Thymus (tissue), 11 donors: ENCODE measurements around the gene FAR2. TPM values are rescaled to one million over a fixed set of nuclear protein-coding genes. Genes with fewer than 3 reads are reported as not detected.

ENCODE experiments used
- DNase-seq, 9 donors: peaks; one replicate each; pipeline ENCODE4 v3.0.0-alpha.2; 2013; ENCODE audit warnings: low spot score in 9 of 9, low read depth in 6 of 9, missing footprints in 1 of 9
- H3K27ac ChIP-seq, 2 donors: one replicate each; pipeline ENCODE4 v1.5.1; 2013; ENCODE audit warnings: control low read depth in 1 of 2, low read depth in 1 of 2, low read length in 1 of 2, mild to moderate bottlenecking in 1 of 2, moderate library complexity in 1 of 2
- H3K27me3 ChIP-seq, 2 donors: one replicate each; pipeline ENCODE4 v1.5.1; 2013; ENCODE audit warnings: low read length in 1 of 2; ENCODE audit not compliant: control insufficient read depth in 2 of 2, insufficient read depth in 1 of 2
- H3K36me3 ChIP-seq, 2 donors: one replicate each; pipeline ENCODE4 v1.5.1; 2013; ENCODE audit warnings: low read length in 1 of 2, mild to moderate bottlenecking in 1 of 2, moderate library complexity in 1 of 2; ENCODE audit not compliant: control insufficient read depth in 2 of 2, insufficient read depth in 2 of 2
- H3K4me1 ChIP-seq, 2 donors: one replicate each; pipeline ENCODE4 v1.5.1; 2013; ENCODE audit warnings: low read length in 2 of 2; ENCODE audit not compliant: control insufficient read depth in 2 of 2, insufficient read depth in 2 of 2
- H3K4me3 ChIP-seq, 2 donors: one replicate each; pipeline ENCODE4 v1.5.1; 2013; ENCODE audit warnings: low read length in 2 of 2, control low read depth in 1 of 2, mild to moderate bottlenecking in 1 of 2
- H3K9me3 ChIP-seq, 2 donors: one replicate each; pipeline ENCODE4 v1.5.1; 2013; ENCODE audit warnings: low read length in 1 of 2, mild to moderate bottlenecking in 1 of 2; ENCODE audit not compliant: control insufficient read depth in 2 of 2, insufficient read depth in 1 of 2
- WGBS: extraction: QIAGEN DNeasy Blood & Tissue Kit; methylation state at CpG from one replicate; pipeline ENCODE4 v1.1.7; 2013; 5-methylcytosine and 5-hydroxymethylcytosine counted together
- polyA plus RNA-seq: library from polyadenylated mRNA; stranded (reverse); fragments of 200-250 nt; gene quantifications from one replicate; pipeline ENCODE4 v1.2.3, GENCODE V29; 2013
- total RNA-seq: library from RNA; stranded (reverse); fragments of 120-200 nt; gene quantifications from one replicate; pipeline ENCODE4 v1.2.4, GENCODE V29; 2013
- donor health status: healthy.

The FAR2 gene
- total and polyA plus RNA-seq, 2 donors, result 5.3 to 11.6 TPM

DNA sequence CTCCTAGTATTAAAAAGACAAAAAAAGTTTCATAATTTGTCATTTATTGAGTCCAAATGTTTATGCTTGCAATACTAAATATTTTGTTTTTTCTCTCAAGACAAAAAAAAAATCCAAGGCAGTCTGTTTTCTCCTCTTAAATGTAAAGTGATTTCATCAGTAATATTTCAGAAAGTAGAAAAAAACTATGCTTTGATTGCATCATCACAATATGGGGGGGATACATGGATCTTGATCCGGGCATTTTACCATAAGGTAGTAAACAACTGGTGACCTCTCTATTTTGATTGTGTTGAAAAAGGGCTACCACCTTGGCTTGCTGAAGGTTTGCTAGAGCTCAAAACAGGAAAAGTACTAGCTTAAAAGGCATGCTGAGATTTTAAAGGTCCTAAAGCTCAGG is 188.2 kb downstream of the FAR2 start:
- no peaks in the 10 kb centered on the region for H3K27me3 ChIP-seq
- H3K4me3 ChIP-seq, result no peak overlapping the region
- H3K27ac ChIP-seq, result no peak overlapping the region
- H3K9me3 ChIP-seq, result no peaks in the 10 kb centered on the region
- peaks cover 3 to 16% of the 10 kb centered on the region in 2 donors for H3K36me3 ChIP-seq
- DNase-seq, result no peak
- 100% methylated on average over 1 of the region's 1 CpG for WGBS
- H3K4me1 ChIP-seq, result no peaks in the 10 kb centered on the region

DNA sequence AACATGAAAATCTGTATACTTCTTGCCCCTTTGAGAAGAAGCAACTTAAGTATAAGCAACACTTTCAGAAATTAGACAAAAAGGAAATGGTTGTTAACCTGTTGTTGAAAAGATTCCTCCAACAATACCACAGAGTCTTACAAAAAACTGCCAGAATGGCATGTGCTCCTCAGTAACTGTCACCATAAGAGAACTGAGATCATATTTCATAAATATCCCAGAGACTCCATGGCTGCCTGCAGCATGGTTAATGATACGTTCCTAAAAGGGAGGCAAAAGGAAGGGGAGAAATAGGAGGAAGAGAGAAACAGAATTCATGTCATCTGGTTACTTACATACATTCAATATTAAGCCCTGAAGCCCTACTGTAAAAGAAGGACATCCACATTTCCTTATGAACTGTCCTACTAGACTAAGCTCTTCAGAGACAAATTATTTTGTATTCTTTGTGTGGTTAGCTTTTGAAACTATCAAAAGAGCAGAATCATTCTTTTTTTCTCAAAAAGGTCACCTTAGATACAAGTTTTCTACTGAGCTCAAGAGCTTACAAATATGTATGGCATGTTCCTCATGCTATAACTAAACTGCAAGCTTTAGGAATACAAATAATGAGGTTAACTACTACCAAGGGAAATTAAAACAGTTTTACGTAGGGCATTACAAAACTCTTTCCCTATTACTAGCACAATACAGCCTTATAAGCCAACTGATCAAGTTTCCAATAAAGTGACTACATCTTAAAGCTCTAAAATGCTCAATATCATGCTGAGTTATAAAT is 194.1 kb downstream of the FAR2 start:
- WGBS, result 96% methylated on average over 2 of the region's 2 CpGs
- Histone ChIP-seq H3K27ac (no peak overlapping the region), H3K9me3 (no peaks in the 10 kb centered on the region), H3K36me3 (peaks cover 6 to 25% of the 10 kb centered on the region in 2 donors), H3K4me3 (no peak overlapping the region), H3K4me1 (no peaks in the 10 kb centered on the region), H3K27me3 (no peaks in the 10 kb centered on the region)
- DNase-seq, result no peak

GRCh38 chr12:29346769-29347421 is 197.8 kb downstream of the FAR2 start:
- H3K4me3 ChIP-seq, result no peak overlapping the region
- H3K9me3 ChIP-seq, result no peaks in the 10 kb centered on the region
- H3K27ac ChIP-seq, result no peak overlapping the region
- H3K27me3 ChIP-seq, result no peaks in the 10 kb centered on the region
- WGBS, result 97% methylated on average over 3 of the region's 3 CpGs
- H3K4me1 ChIP-seq, result no peaks in the 10 kb centered on the region
- DNase-seq, result no peak
- peaks cover 6 to 25% of the 10 kb centered on the region in 2 donors for H3K36me3 ChIP-seq

DNA sequence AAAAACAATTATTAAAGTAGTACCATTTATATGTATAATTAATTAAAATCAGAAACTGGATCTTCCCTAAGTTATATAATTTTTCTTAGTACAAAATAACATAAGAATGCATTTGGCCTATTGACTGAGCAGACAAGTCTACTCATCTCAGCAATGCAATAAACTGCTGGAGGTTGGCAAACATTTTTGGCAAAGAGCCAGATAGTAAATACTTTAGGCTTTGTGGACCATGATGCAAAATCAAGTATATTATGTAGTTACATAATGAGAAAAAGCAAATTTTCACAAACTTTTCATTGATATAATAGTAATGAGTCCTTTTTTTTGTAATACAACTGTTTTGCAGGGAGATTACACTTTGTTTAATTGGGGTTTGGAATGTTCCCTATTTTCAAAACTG is 201.0 kb downstream of the FAR2 start:
- Histone ChIP-seq H3K27ac (no peak overlapping the region), H3K36me3 (peaks cover 3 to 35% of the 10 kb centered on the region in 2 donors), H3K4me1 (no peaks in the 10 kb centered on the region), H3K27me3 (no peaks in the 10 kb centered on the region), H3K9me3 (no peaks in the 10 kb centered on the region), H3K4me3 (no peak overlapping the region)
- no peak for DNase-seq

DNA sequence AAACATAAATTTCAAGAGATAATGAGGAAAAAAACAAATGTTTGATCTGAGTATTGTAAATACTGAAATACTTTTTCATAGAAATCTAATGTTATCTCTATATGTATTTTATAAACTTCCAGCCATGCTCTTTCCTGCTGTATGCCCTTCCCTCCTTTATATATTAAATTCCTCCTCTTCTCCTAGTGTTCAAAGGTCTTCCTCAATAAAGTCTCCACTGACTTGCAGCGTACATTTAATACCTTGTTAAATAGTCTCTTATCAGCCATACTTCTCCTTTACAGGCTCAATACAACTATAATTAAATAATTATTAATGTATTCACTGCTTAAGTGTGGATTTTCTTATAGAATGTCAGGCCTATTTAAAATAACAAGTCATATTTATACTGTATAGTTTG is 205.9 kb downstream of the FAR2 start:
- H3K9me3 ChIP-seq, result no peaks in the 10 kb centered on the region
- WGBS, result 99% methylated on average over 1 of the region's 1 CpG
- H3K36me3 ChIP-seq, result peaks cover 0 to 32% of the 10 kb centered on the region in 2 donors
- H3K27ac ChIP-seq, result no peak overlapping the region
- DNase-seq, result no peak
- H3K4me3 ChIP-seq, result no peak overlapping the region
- no peaks in the 10 kb centered on the region for H3K27me3 ChIP-seq
- H3K4me1 ChIP-seq, result no peaks in the 10 kb centered on the region

- DNase-seq, result no peak
- H3K4me1 ChIP-seq, result no peaks in the 10 kb centered on the region
- no peak overlapping the region for H3K4me3 ChIP-seq
- over 99% methylated on average over 2 of the region's 2 CpGs for WGBS
- no peaks in the 10 kb centered on the region for H3K27me3 ChIP-seq
- H3K9me3 ChIP-seq, result no peaks in the 10 kb centered on the region
- H3K36me3 ChIP-seq, result peaks cover 0 to 15% of the 10 kb centered on the region in 2 donors
- H3K27ac ChIP-seq, result no peak overlapping the region
Observed at GRCh38 chr12:29365091-29365490, 216.0 kb downstream of the FAR2 start.

DNA sequence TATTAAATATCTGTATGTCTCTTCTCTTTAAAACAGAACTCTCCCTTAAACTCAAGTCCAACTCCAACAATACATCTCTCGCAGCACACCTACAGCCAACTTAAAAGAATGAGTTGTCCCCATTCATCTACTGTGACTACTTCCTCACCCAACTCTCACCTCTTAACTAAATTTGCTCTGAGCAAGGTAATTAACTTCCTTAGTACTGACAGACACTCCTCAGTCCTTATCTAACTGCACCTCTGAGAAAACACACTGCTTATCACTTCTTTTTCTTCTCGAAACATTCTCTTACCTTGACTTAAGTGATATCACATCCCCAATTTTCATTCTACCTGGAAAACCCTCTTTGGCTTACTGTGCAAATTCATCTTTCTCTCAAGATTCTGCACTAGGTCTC is 224.9 kb downstream of the FAR2 start:
- Histone ChIP-seq H3K4me1 (peaks cover 0 to 3% of the 10 kb centered on the region in 2 donors), H3K27me3 (no peaks in the 10 kb centered on the region), H3K9me3 (no peaks in the 10 kb centered on the region), H3K27ac (no peak overlapping the region), H3K36me3 (peaks cover 5 to 14% of the 10 kb centered on the region in 2 donors), H3K4me3 (no peak overlapping the region)
- WGBS, result 96% methylated on average over 2 of the region's 2 CpGs
- DNase-seq, result no peak

GRCh38 chr12:29374913-29375312 is 225.8 kb downstream of the FAR2 start:
- H3K4me3 ChIP-seq, result no peak overlapping the region
- no peaks in the 10 kb centered on the region for H3K9me3 ChIP-seq
- no peak overlapping the region for H3K27ac ChIP-seq
- peaks cover 2 to 5% of the 10 kb centered on the region in 2 donors for H3K4me1 ChIP-seq
- no peaks in the 10 kb centered on the region for H3K27me3 ChIP-seq
- H3K36me3 ChIP-seq, result peaks cover 5 to 14% of the 10 kb centered on the region in 2 donors
- 95% methylated on average over 4 of the region's 4 CpGs for WGBS
- DNase-seq, result no peak

GRCh38 chr12:29376118-29376517 is 227.0 kb downstream of the FAR2 start:
- Histone ChIP-seq H3K27ac (no peak overlapping the region), H3K27me3 (no peaks in the 10 kb centered on the region), H3K36me3 (peaks cover 5 to 14% of the 10 kb centered on the region in 2 donors), H3K4me3 (no peak overlapping the region), H3K4me1 (peaks cover 4 to 6% of the 10 kb centered on the region in 2 donors), H3K9me3 (no peaks in the 10 kb centered on the region)
- WGBS, result 99% methylated on average over 2 of the region's 2 CpGs
- DNase-seq, result no peak
